GM12891 (cell line): ENCODE measurements around the gene MED17.
"Not testable (repeated sequence)": the region's sequence is repeated elsewhere in the genome, so short reads cannot be mapped to it uniquely, and the experiment has no call there.

Source experiments
- PAX5 ChIP-seq: IDR thresholded peaks from 2 replicates; pipeline ENCODE4 v1.6.1; 2011; ENCODE audit warnings: low read length, moderate library complexity, mild to moderate bottlenecking; ENCODE audit not compliant: insufficient read depth, severe bottlenecking
- POLR2A ChIP-seq: IDR thresholded peaks from 2 replicates; pipeline ENCODE4 v1.6.1; 2011; ENCODE audit warnings: low read depth, low read length, control low read depth
- POLR2AphosphoS5 ChIP-seq: IDR thresholded peaks from 2 replicates; pipeline ENCODE4 v1.6.1; 2011; ENCODE audit warnings: low read depth, low read length, control low read depth
- POU2F2 ChIP-seq: IDR thresholded peaks from 2 replicates; pipeline ENCODE4 v1.6.1; 2011; ENCODE audit warnings: low read depth, mild to moderate bottlenecking, control low read depth, low read length, moderate library complexity
- SPI1 ChIP-seq: IDR thresholded peaks from 2 replicates; pipeline ENCODE4 v1.6.1; 2011; ENCODE audit warnings: low read depth, low read length, control low read depth
- TAF1 ChIP-seq: IDR thresholded peaks from 2 replicates; pipeline ENCODE4 v1.6.1; 2011; ENCODE audit warnings: low read depth, low read length, control low read depth

- TF ChIP-seq POLR2A, POLR2AphosphoS5, TAF1, PAX5, SPI1, POU2F2: not testable (repeated sequence)
These were observed 9.5 kb upstream of the MED17 start for GRCh38 chr11:93774560-93774959.
